Tibial nerve (tissue), 3 donors: Measurements from ENCODE around the gene FGR.

Experiments used
- POLR2A ChIP-seq, 2 donors: fragments of 450-650 bp; IDR thresholded peaks; one replicate each; pipeline ENCODE4 v1.6.1; 2017; ENCODE audit warnings: antibody characterized with exemption in 2 of 2, mild to moderate bottlenecking in 2 of 2, moderate library complexity in 2 of 2
- TF ChIP-seq, protein P1 (sequence below), 5 experiments: fragments of 200-600 bp in 3 of 5; fragments of 450-650 bp in 2 of 5; sonication (generic) in 3 of 5; IDR thresholded peaks; one replicate each; pipeline ENCODE4 v1.5.1; 2016 to 2019; ENCODE audit warnings: antibody characterized with exemption in 5 of 5, mild to moderate bottlenecking in 3 of 5, moderate library complexity in 2 of 5

DNA sequence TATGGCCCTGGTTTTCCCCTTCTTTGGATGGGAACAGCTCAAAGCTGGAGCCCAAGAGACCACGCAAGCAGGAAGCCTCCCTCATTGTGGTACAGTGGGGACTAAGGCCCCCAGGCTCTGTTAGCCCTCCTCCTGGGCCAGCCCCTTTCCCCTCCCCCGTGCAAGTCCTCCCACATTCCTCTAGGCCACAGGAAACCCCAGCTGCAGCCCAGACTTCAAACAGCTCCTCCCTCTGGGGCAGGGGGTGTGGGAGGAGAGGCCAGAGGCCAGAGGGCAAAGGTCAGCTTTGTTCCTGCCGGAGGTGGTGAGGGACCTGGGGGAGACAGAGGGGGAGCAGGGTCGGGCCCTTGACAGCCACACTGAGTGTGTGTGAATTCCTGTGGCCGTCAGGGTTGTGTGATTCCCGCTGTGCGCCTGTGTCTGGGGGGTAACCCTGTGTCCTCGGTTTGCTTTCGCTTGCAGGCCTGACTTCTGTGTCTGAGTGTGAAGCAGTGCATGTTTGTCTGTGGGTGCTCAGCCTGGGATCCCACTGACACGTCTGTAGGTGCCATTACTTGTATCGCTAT, 27.7 kb downstream of the FGR start:
- TF ChIP-seq POLR2A (IDR thresholded peaks at IDR 0.05), result no peak
- TF ChIP-seq, protein P1, sequence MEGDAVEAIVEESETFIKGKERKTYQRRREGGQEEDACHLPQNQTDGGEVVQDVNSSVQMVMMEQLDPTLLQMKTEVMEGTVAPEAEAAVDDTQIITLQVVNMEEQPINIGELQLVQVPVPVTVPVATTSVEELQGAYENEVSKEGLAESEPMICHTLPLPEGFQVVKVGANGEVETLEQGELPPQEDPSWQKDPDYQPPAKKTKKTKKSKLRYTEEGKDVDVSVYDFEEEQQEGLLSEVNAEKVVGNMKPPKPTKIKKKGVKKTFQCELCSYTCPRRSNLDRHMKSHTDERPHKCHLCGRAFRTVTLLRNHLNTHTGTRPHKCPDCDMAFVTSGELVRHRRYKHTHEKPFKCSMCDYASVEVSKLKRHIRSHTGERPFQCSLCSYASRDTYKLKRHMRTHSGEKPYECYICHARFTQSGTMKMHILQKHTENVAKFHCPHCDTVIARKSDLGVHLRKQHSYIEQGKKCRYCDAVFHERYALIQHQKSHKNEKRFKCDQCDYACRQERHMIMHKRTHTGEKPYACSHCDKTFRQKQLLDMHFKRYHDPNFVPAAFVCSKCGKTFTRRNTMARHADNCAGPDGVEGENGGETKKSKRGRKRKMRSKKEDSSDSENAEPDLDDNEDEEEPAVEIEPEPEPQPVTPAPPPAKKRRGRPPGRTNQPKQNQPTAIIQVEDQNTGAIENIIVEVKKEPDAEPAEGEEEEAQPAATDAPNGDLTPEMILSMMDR (IDR thresholded peaks at IDR 0.05), result no peak
